NCI-H1048 (cell line): Measurements from ENCODE around the gene DISP1.
"Not testable (repeated sequence)": the region's sequence is repeated elsewhere in the genome, so short reads cannot be mapped to it uniquely, and the experiment has no call there.

Experiments used
- DNase-seq: peaks from one replicate; lab custom pipeline; 2025; lab: John Stamatoyannopoulos, UW

The DISP1 gene

DNA sequence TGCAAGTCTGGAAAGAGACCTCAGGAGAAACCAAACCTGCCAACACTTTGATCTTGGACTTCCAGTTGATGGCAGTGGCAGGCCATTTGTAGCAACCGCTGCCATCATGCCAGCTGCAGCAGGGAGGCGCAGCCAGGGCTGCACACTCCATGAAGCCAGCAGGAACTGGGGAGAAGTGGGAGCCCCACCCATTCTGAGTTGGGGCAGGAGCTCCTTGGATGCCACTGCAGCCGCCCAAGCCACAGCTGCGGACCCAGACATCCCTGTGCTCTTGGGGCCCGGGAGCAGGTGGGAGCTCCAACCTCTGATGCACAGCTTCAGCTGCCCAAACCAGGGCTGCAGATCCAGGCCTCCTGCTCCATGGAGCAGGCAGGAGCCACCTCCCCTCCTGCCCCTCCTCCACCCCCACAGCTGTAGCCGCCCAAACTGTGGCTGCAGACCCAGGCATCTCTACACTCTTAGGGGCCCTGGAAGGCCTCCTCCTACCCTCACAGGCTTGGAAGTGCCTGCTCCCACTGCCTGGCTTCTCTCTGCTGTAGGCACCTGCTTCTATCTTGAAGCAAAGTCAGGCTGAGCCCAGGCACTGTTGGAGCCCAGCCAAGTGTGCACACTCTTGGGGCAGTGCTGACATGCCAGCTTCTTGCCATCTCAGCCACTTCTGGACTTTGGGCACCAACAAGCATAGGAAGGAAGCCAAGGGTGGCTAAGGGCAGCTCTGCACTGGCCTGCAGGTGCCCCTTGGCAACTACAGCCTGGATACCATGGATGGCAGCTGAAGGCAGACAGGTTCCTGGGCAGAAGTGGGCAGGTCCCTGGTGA, 20.0 kb upstream of the DISP1 start:
- DNase-seq, result no peak

DNA sequence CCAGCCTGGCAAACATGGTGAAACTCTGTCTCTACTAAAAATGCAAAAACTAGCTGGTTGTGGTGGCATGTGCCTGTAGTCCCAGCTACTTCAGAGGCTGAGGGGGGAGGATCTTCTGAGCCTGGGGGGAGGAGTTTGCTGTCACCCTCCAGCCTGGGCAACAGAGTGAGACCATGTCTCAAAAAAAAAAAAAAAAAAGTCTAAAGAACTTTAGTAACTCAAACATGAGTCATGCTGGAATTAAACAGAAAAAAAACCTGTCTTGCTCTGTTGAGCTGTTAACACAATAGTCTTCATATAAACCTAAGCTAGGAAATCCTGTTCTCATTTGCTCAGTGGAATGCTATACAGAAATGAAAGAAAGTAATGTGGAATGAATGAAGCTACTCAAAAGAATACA, 16.7 kb upstream of the DISP1 start:
- no peak for DNase-seq

DNA sequence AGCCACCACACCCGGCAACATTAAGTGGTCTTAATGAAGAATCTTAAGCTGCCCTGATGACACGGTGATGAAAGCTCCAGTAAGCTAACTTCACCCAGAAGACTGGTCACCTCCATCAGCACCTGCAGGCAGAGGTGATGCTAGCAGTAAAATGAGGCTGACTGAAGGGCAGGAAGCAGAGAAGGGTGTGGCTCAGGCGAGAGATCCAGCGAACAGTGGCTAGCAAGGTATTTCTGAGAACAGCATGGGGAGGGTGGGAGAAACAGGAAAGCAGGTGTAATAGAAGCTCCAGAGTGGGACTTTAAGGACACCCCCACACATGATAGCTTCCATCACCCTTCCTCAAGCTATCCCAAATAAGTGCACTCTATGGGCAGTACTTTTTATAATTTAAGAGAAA, 15.9 kb upstream of the DISP1 start:
- no peak for DNase-seq

DNA sequence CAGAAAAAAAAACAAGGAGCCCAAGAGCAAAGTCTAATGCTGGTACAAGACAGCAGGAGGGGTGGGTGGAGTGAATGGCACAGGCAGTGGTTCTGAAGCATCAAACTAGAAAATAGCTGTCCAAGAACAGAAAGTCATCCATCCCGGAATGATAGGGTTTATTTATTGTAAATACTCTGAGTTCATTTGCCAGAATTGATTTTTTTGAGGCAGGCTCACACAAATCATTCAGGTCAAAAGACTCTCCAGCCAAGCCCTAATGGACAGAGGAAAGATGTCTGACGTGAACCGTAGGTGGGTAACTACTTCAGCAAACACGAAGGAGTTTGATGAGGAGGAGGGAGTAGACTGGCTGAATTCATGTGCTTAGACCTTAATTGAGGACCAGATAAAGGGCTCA, 13.8 kb upstream of the DISP1 start:
- DNase-seq, result no peak

DNA sequence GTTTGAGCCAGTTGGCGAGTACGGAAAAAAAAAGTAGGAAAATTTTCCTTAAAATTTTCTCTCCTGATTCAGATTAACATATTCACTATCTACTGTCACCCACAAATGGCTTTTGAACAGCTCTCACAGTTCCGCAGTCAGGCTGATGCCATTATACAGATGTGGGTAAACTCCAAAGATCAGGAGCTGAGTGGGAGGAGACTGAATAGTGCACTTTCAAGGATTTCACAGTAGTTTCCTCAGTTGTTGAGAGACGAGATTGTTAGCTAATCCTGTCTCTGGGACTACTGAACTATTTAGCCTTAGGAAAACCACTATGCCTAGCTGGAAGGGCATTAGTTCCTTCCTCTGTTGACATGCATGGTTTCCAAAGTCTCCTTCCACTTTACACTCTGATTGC, 3.2 kb upstream of the DISP1 start:
- DNase-seq, result no peak

DNA sequence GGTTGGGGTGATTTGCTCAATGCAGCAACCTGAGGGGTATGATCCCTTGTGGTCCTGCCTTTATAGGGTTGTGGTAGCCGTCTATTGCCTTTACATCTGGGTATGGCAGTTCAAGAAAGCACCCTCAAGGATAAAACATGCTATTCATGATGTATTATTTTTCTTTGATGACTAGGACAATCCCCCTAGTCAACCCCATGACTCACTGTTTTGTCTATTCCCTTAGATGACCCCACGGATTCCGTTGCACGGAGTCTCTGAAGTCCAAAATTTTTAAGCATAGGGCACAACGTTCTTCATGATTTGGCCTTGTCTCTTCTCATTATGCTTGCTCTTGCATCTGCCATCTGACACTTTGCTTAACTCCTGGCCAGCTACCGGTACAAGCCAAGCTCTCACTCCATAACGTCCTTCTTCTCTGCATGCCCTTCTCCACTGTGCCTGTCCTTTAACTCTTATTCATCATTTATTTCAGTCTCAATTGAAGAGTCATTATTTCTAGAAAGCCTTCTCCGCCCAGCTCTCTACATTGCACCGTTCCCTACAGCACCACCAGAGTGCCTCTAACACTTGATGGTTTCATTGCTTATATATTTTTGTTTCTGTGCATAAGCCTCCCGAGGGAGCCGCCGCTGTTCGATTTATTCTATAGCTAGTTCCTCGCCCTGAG, 838 bp upstream of the DISP1 start:
- DNase-seq, result no peak

DNA sequence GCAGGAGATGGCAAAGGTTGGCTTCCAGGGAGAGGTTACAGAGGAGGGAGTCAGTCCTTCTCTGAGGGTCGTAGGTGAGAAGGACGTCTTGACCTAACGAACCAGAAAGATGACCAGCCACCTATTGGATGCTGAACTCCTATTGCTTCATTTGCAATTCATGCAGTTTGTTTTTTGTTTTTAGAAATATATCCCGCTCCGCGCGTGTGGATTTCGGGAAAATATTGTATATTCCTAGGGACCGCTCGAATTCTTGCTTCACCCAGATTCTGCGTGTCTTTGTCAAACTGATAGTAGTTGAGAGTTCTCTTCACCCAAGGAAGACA, 564 bp downstream of the DISP1 start:
- DNase-seq, result no peak

DNA sequence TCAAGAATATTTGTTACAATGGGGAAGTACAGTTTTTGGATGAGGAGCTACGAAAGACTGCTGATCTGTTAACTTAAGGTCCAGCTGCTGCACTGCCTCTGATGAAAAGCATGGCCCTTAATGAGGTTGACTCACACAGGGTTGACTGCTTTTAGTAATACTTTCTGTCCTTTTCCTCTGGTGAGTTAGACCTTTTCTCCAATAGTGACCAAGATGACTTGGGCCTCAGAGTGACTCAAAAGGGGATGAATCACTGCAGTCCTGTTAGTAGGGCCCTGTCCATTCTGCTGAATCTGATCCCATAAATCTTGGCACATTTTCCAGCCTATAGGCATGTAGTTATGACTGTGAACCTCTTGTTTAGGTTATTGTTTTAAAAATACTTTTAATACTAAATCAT, 2.7 kb downstream of the DISP1 start:
- no peak for DNase-seq

DNA sequence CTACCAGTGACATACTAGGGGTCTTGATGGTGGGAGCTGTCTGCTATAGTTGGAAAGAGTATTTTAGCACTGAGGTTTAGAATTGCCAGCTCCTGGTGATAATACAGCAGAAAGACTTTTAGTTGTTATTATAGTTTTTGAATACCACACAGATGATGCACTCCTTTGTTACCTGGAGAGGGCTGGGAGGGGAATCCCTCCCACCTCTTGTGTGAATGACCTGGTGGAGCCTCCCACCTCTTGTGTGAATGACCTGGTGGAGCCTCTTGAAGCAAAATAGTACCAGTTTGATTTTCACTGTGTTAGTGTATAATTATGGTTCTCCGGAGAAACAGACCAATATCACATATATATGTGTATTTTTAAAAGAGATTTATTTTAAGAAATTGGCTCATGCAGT, 3.3 kb downstream of the DISP1 start:
- DNase-seq, result no peak

DNA sequence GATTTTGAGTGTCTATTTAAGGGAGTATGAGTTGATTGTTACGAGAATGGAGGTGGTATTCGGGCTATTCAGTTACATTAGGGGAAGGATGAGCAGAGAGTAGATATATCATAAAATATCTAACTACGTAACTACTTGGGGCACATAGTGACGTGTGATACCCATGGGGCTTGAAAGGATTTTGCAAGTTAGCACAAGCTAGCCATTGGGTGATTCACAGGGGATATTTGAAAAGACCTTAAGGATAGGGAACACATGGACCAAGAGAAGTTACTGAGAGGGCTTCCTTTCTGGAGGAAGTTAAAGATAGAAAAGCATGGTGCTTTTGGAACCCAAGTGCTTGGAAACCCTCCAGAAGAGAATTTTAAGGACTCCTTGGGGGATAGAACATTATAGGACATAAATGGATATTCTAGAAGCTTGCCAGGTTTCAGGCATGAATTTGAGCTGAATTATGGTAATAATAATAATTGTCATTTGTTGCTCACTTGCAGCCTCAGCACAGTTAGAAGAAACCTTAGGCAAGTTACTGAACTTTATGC, 5.4 kb downstream of the DISP1 start:
- DNase-seq, result no peak

DNA sequence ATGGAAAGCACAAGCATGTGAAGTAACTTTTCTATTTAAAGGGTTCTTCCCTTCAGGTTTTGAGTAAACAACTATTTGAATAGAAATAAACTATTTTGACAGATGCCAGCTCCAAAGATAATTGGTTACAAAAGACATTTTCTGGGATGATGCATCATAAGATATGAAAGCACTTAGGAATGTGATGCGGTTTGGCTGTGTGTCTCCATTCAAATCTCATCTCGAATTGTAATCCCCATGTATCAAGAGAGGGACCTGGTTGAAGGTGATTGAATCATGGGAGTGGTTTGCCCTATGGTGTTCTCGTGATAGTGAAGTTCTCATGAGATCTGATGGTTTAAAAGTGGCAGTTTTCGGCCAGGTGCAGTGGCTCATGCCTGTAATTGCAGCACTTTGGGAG, 6.4 kb downstream of the DISP1 start:
- no peak for DNase-seq

DNA sequence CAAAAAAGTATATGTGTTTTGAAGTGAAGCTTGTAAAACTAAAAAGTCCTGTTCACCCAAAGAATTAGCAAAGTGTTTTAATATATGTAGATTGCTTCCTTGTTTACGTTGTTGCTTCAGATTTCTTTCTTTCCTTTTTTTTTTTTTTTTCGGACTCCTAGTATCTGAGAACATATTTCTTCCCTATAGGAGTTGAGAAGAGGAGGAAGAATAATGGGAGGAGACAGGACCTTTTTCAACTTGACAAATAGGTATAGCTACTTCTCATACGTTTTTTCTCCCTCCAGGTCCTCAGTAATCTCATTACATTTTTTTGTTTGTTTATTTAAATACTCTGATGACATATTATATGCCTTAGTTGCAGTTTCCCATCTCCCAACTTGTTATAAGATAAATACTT, 8.9 kb downstream of the DISP1 start:
- DNase-seq, result no peak

DNA sequence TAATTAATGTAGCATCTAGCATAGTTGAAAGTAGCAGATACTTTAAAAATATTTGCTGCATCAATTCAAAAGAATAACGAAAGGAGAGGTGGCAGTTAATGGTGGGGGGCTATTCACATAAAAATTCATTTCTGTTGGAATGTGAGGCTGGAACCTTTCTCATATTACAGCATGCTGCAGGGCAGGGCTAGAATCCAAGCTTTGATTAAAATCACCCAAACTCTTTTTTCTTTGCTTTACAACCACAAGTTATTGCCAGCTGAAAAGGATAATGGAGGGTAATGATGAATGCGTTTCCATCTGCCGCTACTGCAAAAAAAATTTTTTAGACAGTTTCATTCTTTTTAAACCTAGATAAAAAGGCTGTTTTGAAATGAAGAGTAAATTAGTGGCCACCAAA, 9.8 kb downstream of the DISP1 start:
- DNase-seq, result no peak

DNA sequence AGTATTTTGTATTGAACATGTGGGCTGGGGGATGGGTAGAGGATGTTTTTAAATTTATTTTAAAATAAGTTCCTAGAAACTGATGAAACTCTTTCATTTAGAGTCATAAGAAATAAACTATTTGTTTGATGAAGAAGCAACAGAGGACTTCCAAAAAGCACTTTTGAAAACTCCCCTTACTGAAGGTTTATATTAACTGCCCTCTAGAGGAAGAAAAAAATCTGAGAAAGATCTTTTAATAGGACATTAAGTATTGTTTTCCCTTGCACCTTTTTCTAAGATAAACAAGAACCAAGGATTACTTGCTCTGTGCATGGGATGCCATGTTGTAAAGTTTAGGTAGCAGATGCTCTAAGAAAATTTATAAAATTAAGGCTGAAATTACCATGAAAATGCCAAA, 14.1 kb downstream of the DISP1 start:
- DNase-seq, result no peak

DNA sequence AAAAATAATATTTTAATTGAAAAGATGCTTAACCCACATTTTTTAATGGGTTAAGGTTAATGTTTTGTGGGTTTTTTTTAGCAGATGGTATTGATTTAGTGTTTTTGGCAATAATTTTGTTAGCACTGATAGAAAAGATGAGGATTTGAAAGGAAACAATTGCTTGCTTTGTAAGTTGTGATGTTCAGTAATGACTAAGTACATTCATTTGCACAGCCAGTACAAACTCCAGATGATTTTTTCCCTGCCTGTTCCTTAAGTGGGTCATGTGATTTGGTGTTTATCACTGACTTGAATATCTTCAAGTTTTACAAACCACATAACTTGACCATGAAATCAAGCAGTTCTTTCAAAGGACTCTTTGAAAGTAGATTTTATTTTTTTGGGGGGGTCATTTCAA, 15.0 kb downstream of the DISP1 start:
- no peak for DNase-seq

DNA sequence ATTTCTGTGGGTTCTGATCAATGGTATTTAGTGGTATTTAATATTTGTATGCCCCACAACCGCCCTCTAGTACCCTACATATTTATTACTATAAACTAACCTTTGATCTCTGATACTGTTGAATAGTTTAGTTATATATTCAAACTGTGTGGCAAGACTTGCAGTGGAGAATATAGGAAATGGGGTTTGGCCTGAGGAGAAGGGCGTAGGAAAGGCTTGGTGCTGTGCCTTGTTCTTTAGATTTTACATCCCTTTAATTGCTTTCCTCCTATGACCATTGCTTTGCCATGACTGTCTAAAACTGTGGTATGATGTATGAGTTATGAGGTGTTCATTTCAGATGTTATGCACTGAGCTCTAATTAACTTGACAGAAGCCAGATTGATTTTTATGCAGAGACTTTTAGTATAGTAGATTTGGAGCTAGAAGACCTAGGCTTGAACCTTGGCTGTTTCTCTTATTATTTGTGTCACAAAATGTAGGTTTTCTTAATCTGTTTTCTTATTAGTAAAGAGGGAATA, 18.6 kb downstream of the DISP1 start:
- no peak for DNase-seq

DNA sequence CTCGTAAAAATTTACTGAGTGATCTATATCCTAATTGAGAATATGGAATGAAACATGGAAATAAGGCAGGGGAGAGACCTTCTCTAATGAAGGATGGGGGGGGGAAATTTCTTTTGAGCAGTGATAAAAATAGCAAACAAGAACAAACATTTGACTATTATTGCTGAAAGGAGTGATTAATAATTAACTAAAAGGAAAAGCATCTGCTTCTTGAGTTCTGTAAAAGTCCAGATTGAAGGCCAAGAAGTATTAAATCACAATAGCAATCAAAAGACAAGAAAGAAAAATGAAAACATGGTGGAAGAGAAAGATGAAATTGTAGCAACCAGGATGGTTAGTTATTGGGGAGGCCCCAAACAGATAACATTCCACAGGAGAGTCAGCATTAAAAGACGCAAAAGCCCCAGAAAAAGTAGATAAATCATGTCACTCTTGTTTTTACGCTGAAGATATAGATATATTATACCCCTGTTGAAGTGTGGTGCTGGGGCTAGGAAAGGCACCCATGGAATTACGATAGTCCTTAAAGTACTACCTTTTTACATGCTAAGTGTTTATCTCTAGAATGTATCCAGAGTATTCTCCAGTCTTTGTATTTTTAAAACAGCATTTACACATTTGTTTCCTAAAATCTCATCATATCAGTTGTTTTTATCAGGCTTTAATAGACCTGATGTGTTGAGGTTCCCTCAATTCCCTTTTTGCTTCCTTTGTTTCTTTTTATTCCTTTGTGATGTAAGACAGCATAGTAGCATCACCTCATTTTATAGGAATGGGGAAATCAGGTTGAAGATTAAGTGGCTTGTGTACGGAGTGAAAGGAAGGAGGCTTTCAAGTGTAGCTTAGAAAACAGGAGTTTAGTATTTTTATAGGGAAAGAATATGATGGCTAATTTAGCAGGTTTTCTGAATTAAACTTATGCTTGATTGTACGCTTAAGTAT, 28.9 kb downstream of the DISP1 start:
- no peak for DNase-seq

DNA sequence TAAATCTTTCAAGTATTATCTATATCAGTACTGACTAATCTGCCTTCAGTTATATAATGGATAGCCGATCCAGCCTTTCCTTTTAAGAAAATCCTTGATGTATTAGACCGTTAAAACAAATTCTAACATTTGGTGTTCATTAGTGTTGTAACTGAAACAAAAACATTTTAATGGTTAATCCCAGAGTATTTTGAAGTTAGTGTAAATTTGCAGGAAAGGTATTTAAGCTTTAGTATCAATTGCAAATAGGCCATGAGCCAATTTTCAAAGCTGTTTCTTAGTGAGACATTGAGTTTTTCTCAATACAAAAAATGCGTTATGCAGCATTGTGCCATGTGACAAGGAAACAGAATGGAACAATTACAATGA, 29.6 kb downstream of the DISP1 start:
- DNase-seq, result no peak

DNA sequence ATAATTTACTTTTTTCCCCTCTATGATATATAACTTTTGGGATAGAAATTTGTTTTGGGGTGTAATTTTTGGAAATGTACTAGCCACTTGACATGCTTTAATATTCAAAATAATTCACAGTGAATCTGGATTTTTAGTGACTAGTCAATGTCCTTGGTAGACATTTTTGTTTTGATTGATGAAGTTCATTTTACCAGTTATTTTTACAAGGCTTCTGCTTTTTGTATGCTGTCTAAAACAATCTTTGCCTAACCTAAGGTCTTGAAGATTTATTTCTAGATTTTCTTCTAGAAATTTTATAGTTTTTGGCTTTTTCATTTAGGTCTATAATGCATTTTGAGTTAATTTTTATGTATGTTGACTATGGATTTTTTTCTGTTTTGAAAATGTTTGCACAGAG, 30.9 kb downstream of the DISP1 start:
- no peak for DNase-seq

DNA sequence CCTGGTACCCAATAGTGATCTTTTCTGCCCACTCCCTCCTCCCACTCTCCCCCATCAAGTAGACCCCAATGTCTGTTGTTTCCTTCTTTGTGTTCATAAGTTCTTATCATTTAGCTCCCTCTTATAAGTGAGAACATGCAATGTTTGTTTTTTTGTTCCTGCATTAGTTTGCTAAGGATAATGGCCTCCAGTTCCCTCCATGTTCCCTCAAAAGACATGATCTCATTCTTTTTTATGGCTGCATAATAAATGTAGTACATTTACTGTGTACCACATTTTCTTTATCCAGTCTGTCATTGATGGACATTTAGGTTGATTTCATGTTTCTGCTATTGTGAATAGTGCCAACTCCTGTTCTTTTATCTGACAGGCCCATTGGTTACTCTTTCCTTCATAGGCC, 35.7 kb downstream of the DISP1 start:
- not testable (repeated sequence) for DNase-seq

DNA sequence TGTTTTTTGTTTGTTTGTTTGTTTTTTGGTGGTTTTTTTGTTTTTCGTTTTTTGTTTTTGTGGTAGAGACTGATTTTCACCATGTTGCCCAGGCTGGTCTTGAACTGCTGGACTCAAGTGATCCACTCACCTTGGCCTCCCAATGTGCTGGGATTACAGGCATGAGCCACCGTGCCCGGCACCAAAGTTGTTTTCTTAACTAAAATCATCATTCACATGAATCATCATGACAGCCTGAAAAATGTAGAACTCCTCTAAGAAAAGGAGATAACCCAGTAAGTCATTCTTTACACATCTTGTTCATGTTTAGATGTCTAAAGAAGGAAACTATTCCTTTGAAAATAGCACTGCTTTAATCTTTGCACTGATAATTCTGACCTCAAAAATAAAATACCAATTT, 37.5 kb downstream of the DISP1 start:
- DNase-seq, result no peak

DNA sequence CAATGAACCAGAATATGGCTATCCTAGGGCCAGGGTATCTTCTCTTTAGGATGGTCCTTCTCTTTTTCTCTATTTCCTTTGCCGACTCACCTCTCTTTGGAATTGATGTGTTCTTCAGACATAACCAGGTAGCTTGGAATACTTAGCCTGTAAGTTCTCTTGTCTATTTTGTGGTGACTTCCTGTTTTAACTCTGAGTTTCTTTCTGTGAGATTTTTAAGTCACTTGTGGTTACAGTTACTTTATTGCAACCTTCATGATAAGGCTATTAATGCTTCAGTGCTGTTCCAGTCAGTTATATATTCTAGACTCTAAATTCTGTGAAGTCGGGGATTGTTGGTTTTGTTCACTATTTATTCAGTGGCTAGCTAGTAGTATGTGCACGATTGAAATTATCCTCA, 46.2 kb downstream of the DISP1 start:
- no peak for DNase-seq
